HCT116 (cell line): ENCODE measurements around the gene NLRC4. TPM values are rescaled to one million over a fixed set of nuclear protein-coding genes. Genes with fewer than 3 reads are reported as not detected.

Experiments used
- ATAC-seq: fragments of 200-7000 bp; cut with Tn5 transposase; 2 replicates; pipeline ENCODE4 v1.9.1; 2020; ENCODE audit warnings: mild to moderate bottlenecking, moderate library complexity
- BruUV-seq: library from RNA; stranded (reverse); fragments of 400-500 nt; replicated peaks from 2 replicates; lab custom pipeline; 2021; lab: Mats Ljungman, UMichigan
- CTCF ChIA-PET: fragments of 300-600 bp; sonication (Branson Sonifier 250); formaldehyde crosslinking; loops from one replicate; lab custom pipeline; 2021; ENCODE audit warnings: antibody characterized with exemption; lab: Charles Lee
- POLR2A ChIA-PET: fragments of 300-600, 350-600 bp; sonication (Branson Sonifier 250); formaldehyde crosslinking; loops from one replicate; lab custom pipeline; 2021; ENCODE audit warnings: antibody characterized with exemption; lab: Charles Lee
- RAD21 ChIA-PET, 2 experiments: fragments of 300-600 bp; sonication (Branson Sonifier 250); formaldehyde crosslinking; loops; one replicate each; lab custom pipeline; 2023; ENCODE audit warnings: low total read pairs in 2 of 2; ENCODE audit not compliant: uncharacterized antibody in 2 of 2, unreplicated experiment in 2 of 2, low non-redundant PET in 1 of 2; lab: Charles Lee
- DNase-seq: peaks from one replicate; pipeline ENCODE4 v3.0.0-alpha.2; 2010; ENCODE audit warnings: low read depth, low spot score
- H2AFZ ChIP-seq: fragments of 200-600 bp; shearing (Covaris generic), sonication (generic); 2 replicates; pipeline ENCODE4 v1.6.1; 2017; ENCODE audit warnings: low read depth, mixed run types, mixed read lengths, antibody characterized with exemption, low read length; ENCODE audit not compliant: poor library complexity, severe bottlenecking
- H3K27ac ChIP-seq: 2 replicates; pipeline ENCODE4 v1.5.1; 2012; ENCODE audit warnings: low read depth, low read length
- H3K27me3 ChIP-seq: fragments of 200-600 bp; sonication (generic); 2 replicates; pipeline ENCODE4 v1.6.1; 2016; ENCODE audit warnings: mixed run types, low read length, mixed read lengths; ENCODE audit not compliant: insufficient read depth
- H3K36me3 ChIP-seq, 2 experiments: fragments of 200-500 bp in 1 of 2; fragments of 200-600 bp in 1 of 2; sonication (Bioruptor generic) in 1 of 2; sonication (generic) in 1 of 2; 2 replicates each; pipeline versions ENCODE4 v1.5.1 to v1.6.1; 2014 to 2016; ENCODE audit warnings: low read length in 2 of 2, inconsistent platforms in 1 of 2, mixed read lengths in 1 of 2, mixed run types in 1 of 2; ENCODE audit not compliant: insufficient read depth in 2 of 2, control insufficient read depth in 1 of 2
- H3K4me1 ChIP-seq, 2 experiments: fragments of 200-600 bp in 1 of 2; sonication (generic) in 1 of 2; 2 replicates each; pipeline versions ENCODE4 v1.5.1 to v1.6.1; 2012 to 2017; ENCODE audit warnings: low read length in 2 of 2, inconsistent platforms in 1 of 2, mild to moderate bottlenecking in 1 of 2, mixed read lengths in 1 of 2, mixed run types in 1 of 2, moderate library complexity in 1 of 2; ENCODE audit not compliant: insufficient read depth in 2 of 2, control insufficient read depth in 1 of 2
- H3K4me2 ChIP-seq: fragments of 200-600 bp; sonication (generic); 2 replicates; pipeline ENCODE4 v1.6.1; 2017; ENCODE audit warnings: mixed run types, low read length, mixed read lengths
- H3K4me3 ChIP-seq, 2 experiments: fragments of 200-600 bp in 1 of 2; sonication (generic) in 1 of 2; replicated peaks in 1 of 2; 2 replicates each; pipeline ENCODE4 v1.5.1; 2011 to 2016; ENCODE audit warnings: low read length in 2 of 2, control low read depth in 1 of 2, low read depth in 1 of 2, mild to moderate bottlenecking in 1 of 2, mixed read lengths in 1 of 2, mixed run types in 1 of 2
- H3K79me2 ChIP-seq: fragments of 200-600 bp; sonication (generic); 2 replicates; pipeline ENCODE4 v1.6.1; 2017; ENCODE audit warnings: mild to moderate bottlenecking, mixed run types, low read length, moderate library complexity, mixed read lengths; ENCODE audit not compliant: insufficient read depth
- H3K9ac ChIP-seq: fragments of 200-600 bp; sonication (generic); 2 replicates; pipeline ENCODE4 v1.6.1; 2016; ENCODE audit warnings: low read length, mixed read lengths
- H3K9me2 ChIP-seq: fragments of 200-600 bp; sonication (generic), shearing (Covaris generic); 2 replicates; pipeline ENCODE4 v1.6.1; 2017; ENCODE audit warnings: mixed run types, mild to moderate bottlenecking, moderate library complexity; ENCODE audit not compliant: insufficient read depth
- H3K9me3 ChIP-seq, 2 experiments: fragments of 200-500 bp in 1 of 2; fragments of 200-600 bp in 1 of 2; sonication (Bioruptor generic) in 1 of 2; sonication (generic) in 1 of 2; 2 replicates each; pipeline ENCODE4 v1.6.1; 2014 to 2017; ENCODE audit warnings: low read length in 2 of 2, mixed read lengths in 2 of 2, inconsistent platforms in 1 of 2, low read depth in 1 of 2, mild to moderate bottlenecking in 1 of 2, mixed run types in 1 of 2, moderate library complexity in 1 of 2; ENCODE audit not compliant: control insufficient read depth in 1 of 2, insufficient read depth in 1 of 2
- H4K20me1 ChIP-seq: fragments of 200-600 bp; sonication (generic), shearing (Covaris generic); 2 replicates; pipeline ENCODE4 v1.6.1; 2017; ENCODE audit warnings: mixed run types, mild to moderate bottlenecking, moderate library complexity; ENCODE audit not compliant: insufficient read depth
- CBX3 ChIP-seq: IDR thresholded peaks from 2 replicates; pipeline ENCODE4 v1.6.1; 2012; ENCODE audit warnings: low read depth
- CEBPB ChIP-seq: IDR thresholded peaks from 2 replicates; pipeline ENCODE4 v1.6.1; 2012; ENCODE audit warnings: low read depth
- EGR1 ChIP-seq: IDR thresholded peaks from 2 replicates; pipeline ENCODE4 v1.6.1; 2012; ENCODE audit warnings: low read depth
- EZH2 ChIP-seq: fragments of 200-600 bp; sonication (generic); IDR thresholded peaks from 2 replicates; pipeline ENCODE4 v1.6.1; 2017; ENCODE audit warnings: antibody characterized with exemption, mixed run types
- EZH2phosphoT487 ChIP-seq: fragments of 200-600 bp; IDR thresholded peaks from 2 replicates; pipeline ENCODE4 v1.6.1; 2018; ENCODE audit warnings: antibody characterized with exemption, borderline replicate concordance
- FOSL1 ChIP-seq: IDR thresholded peaks from 2 replicates; pipeline ENCODE4 v1.6.1; 2012; ENCODE audit warnings: low read depth
- POLR2A ChIP-seq: IDR thresholded peaks from 2 replicates; pipeline ENCODE4 v1.7.0; 2011; ENCODE audit warnings: borderline replicate concordance; ENCODE audit not compliant: insufficient read depth, insufficient read length; ENCODE audit errors: extremely low read depth
- POLR2AphosphoS5 ChIP-seq: IDR thresholded peaks from 2 replicates; pipeline ENCODE4 v1.6.1; 2011; ENCODE audit warnings: mild to moderate bottlenecking, low read depth, low read length, moderate library complexity
- RAD21 ChIP-seq: IDR thresholded peaks from 2 replicates; pipeline ENCODE4 v1.6.1; 2012; ENCODE audit warnings: low read depth, mild to moderate bottlenecking
- SIN3A ChIP-seq: IDR thresholded peaks from 2 replicates; pipeline ENCODE4 v1.6.1; 2012; ENCODE audit warnings: low read depth
- SP1 ChIP-seq: IDR thresholded peaks from 2 replicates; pipeline ENCODE4 v1.6.1; 2012; ENCODE audit warnings: low read depth
- SRF ChIP-seq: IDR thresholded peaks from 2 replicates; pipeline ENCODE4 v1.6.1; 2012; ENCODE audit warnings: low read depth
- ZNF274 ChIP-seq: fragments of 200-500 bp; sonication (Bioruptor generic); IDR thresholded peaks from 2 replicates; pipeline ENCODE4 v1.6.1; 2014; ENCODE audit warnings: mild to moderate bottlenecking, low read depth, low read length, inconsistent platforms
- intact Hi-C: fragments of 100-400 bp; cut with micrococcal nuclease; formaldehyde crosslinking; loops from 2 replicates; pipeline ENCODE4 v1.10.0; 2022
- total RNA-seq: library from RNA; stranded (reverse); gene quantifications from one replicate; pipeline ENCODE4 v1.2.1, GENCODE V29; 2021; ENCODE audit not compliant: unreplicated experiment
- TF ChIP-seq, protein P1 (sequence below): IDR thresholded peaks from 2 replicates; pipeline ENCODE4 v1.6.1; 2012; ENCODE audit warnings: low read depth
- TF ChIP-seq, protein P2 (sequence below): IDR thresholded peaks from 2 replicates; pipeline ENCODE4 v1.6.1; 2012
- TF ChIP-seq, protein P3 (sequence below): IDR thresholded peaks from 2 replicates; pipeline ENCODE4 v1.6.1; 2011; ENCODE audit warnings: mild to moderate bottlenecking, low read length, moderate library complexity; ENCODE audit not compliant: insufficient replicate concordance; ENCODE audit errors: extremely low read depth

The NLRC4 gene
- total RNA-seq, 1 experiment from 2014 or later = not detected

- Histone ChIP-seq H3K4me2 (no peak overlapping the region), H3K36me3 (no peaks in the 10 kb centered on the region), H3K27ac (no peak overlapping the region), H3K4me1 (no peaks in the 10 kb centered on the region), H3K4me3 (no peak overlapping the region), H2AFZ (no peak overlapping the region), H3K9me3 (no peaks in the 10 kb centered on the region), H4K20me1 (no peaks in the 10 kb centered on the region), H3K9me2 (no peaks in the 10 kb centered on the region), H3K79me2 (no peaks in the 10 kb centered on the region), H3K9ac (no peak overlapping the region), H3K27me3 (no peaks in the 10 kb centered on the region)
- intact Hi-C loops = no loop called here
- POLR2A ChIA-PET = no interaction called here
- ATAC-seq (no peak), DNase-seq (no peak)
- CTCF ChIA-PET = no interaction called here
- TF ChIP-seq FOSL1 (no peak), POLR2A (no peak), EZH2 (no peak), SRF (no peak), SP1 (no peak), EZH2phosphoT487 (no peak), SIN3A (no peak), ZNF274 (no peak), CBX3 (no peak), EGR1 (no peak), RAD21 (no peak), POLR2AphosphoS5 (no peak), CEBPB (no peak)
- TF ChIP-seq, protein P1, sequence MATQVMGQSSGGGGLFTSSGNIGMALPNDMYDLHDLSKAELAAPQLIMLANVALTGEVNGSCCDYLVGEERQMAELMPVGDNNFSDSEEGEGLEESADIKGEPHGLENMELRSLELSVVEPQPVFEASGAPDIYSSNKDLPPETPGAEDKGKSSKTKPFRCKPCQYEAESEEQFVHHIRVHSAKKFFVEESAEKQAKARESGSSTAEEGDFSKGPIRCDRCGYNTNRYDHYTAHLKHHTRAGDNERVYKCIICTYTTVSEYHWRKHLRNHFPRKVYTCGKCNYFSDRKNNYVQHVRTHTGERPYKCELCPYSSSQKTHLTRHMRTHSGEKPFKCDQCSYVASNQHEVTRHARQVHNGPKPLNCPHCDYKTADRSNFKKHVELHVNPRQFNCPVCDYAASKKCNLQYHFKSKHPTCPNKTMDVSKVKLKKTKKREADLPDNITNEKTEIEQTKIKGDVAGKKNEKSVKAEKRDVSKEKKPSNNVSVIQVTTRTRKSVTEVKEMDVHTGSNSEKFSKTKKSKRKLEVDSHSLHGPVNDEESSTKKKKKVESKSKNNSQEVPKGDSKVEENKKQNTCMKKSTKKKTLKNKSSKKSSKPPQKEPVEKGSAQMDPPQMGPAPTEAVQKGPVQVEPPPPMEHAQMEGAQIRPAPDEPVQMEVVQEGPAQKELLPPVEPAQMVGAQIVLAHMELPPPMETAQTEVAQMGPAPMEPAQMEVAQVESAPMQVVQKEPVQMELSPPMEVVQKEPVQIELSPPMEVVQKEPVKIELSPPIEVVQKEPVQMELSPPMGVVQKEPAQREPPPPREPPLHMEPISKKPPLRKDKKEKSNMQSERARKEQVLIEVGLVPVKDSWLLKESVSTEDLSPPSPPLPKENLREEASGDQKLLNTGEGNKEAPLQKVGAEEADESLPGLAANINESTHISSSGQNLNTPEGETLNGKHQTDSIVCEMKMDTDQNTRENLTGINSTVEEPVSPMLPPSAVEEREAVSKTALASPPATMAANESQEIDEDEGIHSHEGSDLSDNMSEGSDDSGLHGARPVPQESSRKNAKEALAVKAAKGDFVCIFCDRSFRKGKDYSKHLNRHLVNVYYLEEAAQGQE = no peak
- TF ChIP-seq, protein P2, sequence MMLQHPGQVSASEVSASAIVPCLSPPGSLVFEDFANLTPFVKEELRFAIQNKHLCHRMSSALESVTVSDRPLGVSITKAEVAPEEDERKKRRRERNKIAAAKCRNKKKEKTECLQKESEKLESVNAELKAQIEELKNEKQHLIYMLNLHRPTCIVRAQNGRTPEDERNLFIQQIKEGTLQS = no peak
- TF ChIP-seq, protein P3, sequence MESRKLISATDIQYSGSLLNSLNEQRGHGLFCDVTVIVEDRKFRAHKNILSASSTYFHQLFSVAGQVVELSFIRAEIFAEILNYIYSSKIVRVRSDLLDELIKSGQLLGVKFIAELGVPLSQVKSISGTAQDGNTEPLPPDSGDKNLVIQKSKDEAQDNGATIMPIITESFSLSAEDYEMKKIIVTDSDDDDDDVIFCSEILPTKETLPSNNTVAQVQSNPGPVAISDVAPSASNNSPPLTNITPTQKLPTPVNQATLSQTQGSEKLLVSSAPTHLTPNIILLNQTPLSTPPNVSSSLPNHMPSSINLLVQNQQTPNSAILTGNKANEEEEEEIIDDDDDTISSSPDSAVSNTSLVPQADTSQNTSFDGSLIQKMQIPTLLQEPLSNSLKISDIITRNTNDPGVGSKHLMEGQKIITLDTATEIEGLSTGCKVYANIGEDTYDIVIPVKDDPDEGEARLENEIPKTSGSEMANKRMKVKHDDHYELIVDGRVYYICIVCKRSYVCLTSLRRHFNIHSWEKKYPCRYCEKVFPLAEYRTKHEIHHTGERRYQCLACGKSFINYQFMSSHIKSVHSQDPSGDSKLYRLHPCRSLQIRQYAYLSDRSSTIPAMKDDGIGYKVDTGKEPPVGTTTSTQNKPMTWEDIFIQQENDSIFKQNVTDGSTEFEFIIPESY = no peak
- RAD21 ChIA-PET = no interaction called here
- no TSS peak for BruUV-seq
These were observed 14.9 kb downstream of the NLRC4 start for GRCh38 chr2:32249731-32250236.
